HG03060 (cell line): ENCODE measurements around the gene APELA.
A peak's percentile ranks its signal among the peaks of the same experiment; 100 is the strongest.
"Not testable (repeated sequence)": the region's sequence is repeated elsewhere in the genome, so short reads cannot be mapped to it uniquely, and the experiment has no call there.

ENCODE experiments used
- ATAC-seq: cut with Tn5 transposase; IDR thresholded peaks from one replicate; pipeline ENCODE4 v1.9.1; 2021; ENCODE audit warnings: low read depth, moderate number of reproducible peaks; ENCODE audit not compliant: unreplicated experiment

The APELA gene

GRCh38 chr4:164924670-164925238, 47.8 kb downstream of the APELA start:
- ATAC-seq = no peak

- ATAC-seq = no peak
Measured at GRCh38 chr4:164926301-164926700, 49.3 kb downstream of the APELA start.

- ATAC-seq = not testable (repeated sequence)
Measured at GRCh38 chr4:164927101-164927500, 50.1 kb downstream of the APELA start.

GRCh38 chr4:164930647-164931046, 53.7 kb downstream of the APELA start:
- no peak for ATAC-seq

- no peak for ATAC-seq
Measured at GRCh38 chr4:164931551-164932324, 54.8 kb downstream of the APELA start.

- ATAC-seq = no peak
Measured at GRCh38 chr4:164933244-164933643, 56.3 kb downstream of the APELA start.

- ATAC-seq = peak; percentile 37
Measured at GRCh38 chr4:164935363-164935762, 58.4 kb downstream of the APELA start.

GRCh38 chr4:164935865-164936606, 59.1 kb downstream of the APELA start:
- peak; percentile 41 for ATAC-seq

GRCh38 chr4:164937576-164938270, 60.7 kb downstream of the APELA start:
- peak; percentile 28 for ATAC-seq

GRCh38 chr4:164943192-164943591, 66.2 kb downstream of the APELA start:
- no peak for ATAC-seq

- no peak for ATAC-seq
Measured at GRCh38 chr4:164945146-164945545, 68.2 kb downstream of the APELA start.

- ATAC-seq = no peak
Measured at GRCh38 chr4:164946810-164947209, 69.8 kb downstream of the APELA start.
